MM.1S (cell line): ENCODE results near the gene PINLYP.

Experiments used
- DNase-seq: peaks from one replicate; pipeline ENCODE4 v3.0.0-alpha.2; 2015
- H2AFZ ChIP-seq: fragments of 300-600 bp; sonication (generic); 2 replicates; pipeline ENCODE4 v1.6.0; 2016; ENCODE audit warnings: antibody characterized with exemption, low read length
- H3F3A ChIP-seq: fragments of 300-600 bp; sonication (generic); 2 replicates; pipeline ENCODE4 v1.6.1; 2016; ENCODE audit warnings: mild to moderate bottlenecking, antibody characterized with exemption, low read length, moderate library complexity, mixed read lengths; ENCODE audit not compliant: insufficient read depth
- H3K27ac ChIP-seq: fragments of 300-600 bp; sonication (generic); 2 replicates; pipeline ENCODE4 v1.5.1; 2016; ENCODE audit warnings: mild to moderate bottlenecking, low read length
- H3K27me3 ChIP-seq: fragments of 300-600 bp; sonication (generic); replicated peaks from 2 replicates; pipeline ENCODE4 v1.6.0; 2016; ENCODE audit warnings: low read length; ENCODE audit not compliant: insufficient read depth
- H3K36me3 ChIP-seq: fragments of 300-600 bp; sonication (generic); replicated peaks from 2 replicates; pipeline ENCODE4 v1.6.1; 2016; ENCODE audit warnings: mild to moderate bottlenecking, low read length, mixed read lengths; ENCODE audit not compliant: insufficient read depth
- H3K4me1 ChIP-seq: fragments of 300-600 bp; sonication (generic); 2 replicates; pipeline ENCODE4 v1.6.1; 2016; ENCODE audit warnings: low read length, mixed read lengths
- H3K4me2 ChIP-seq: fragments of 300-600 bp; sonication (generic); 2 replicates; pipeline ENCODE4 v1.6.0; 2016; ENCODE audit warnings: low read depth, low read length
- H3K4me3 ChIP-seq: fragments of 300-600 bp; sonication (generic); 2 replicates; pipeline ENCODE4 v1.5.1; 2016; ENCODE audit warnings: low read length, mixed read lengths
- H3K79me2 ChIP-seq: fragments of 300-600 bp; sonication (generic); 2 replicates; pipeline ENCODE4 v1.6.1; 2016; ENCODE audit warnings: mixed run types, low read length, mixed read lengths
- H3K9ac ChIP-seq: fragments of 300-600 bp; sonication (generic); 2 replicates; pipeline ENCODE4 v1.6.1; 2016; ENCODE audit warnings: low read length, mixed read lengths
- H3K9me2 ChIP-seq: fragments of 300-600 bp; sonication (generic); replicated peaks from 2 replicates; pipeline ENCODE4 v1.6.1; 2016; ENCODE audit warnings: mild to moderate bottlenecking, low read length, mixed read lengths; ENCODE audit not compliant: insufficient read depth
- H3K9me3 ChIP-seq: fragments of 300-600 bp; sonication (generic); replicated peaks from 2 replicates; pipeline ENCODE4 v1.6.1; 2016; ENCODE audit warnings: mild to moderate bottlenecking, low read length, mixed read lengths; ENCODE audit not compliant: insufficient read depth
- H4K20me1 ChIP-seq: fragments of 300-600 bp; sonication (generic); 2 replicates; pipeline ENCODE4 v1.6.1; 2016; ENCODE audit warnings: mild to moderate bottlenecking, low read length, moderate library complexity, mixed read lengths; ENCODE audit not compliant: insufficient read depth
- EZH2 ChIP-seq: fragments of 300-600 bp; sonication (generic); optimal IDR thresholded peaks from 2 replicates; pipeline ENCODE3; 2017; ENCODE audit warnings: low read depth, mild to moderate bottlenecking, antibody characterized with exemption, low read length, mixed read lengths
- EZH2phosphoT487 ChIP-seq: fragments of 300-600 bp; sonication (generic); IDR thresholded peaks from 2 replicates; pipeline ENCODE4 v1.6.1; 2018; ENCODE audit warnings: antibody characterized with exemption, low read length
- TF ChIP-seq, protein P1 (sequence below): fragments of 300-600 bp; sonication (generic); IDR thresholded peaks from 2 replicates; pipeline ENCODE4 v1.5.1; 2016; ENCODE audit warnings: antibody characterized with exemption, low read length, mixed read lengths

The PINLYP gene

DNA sequence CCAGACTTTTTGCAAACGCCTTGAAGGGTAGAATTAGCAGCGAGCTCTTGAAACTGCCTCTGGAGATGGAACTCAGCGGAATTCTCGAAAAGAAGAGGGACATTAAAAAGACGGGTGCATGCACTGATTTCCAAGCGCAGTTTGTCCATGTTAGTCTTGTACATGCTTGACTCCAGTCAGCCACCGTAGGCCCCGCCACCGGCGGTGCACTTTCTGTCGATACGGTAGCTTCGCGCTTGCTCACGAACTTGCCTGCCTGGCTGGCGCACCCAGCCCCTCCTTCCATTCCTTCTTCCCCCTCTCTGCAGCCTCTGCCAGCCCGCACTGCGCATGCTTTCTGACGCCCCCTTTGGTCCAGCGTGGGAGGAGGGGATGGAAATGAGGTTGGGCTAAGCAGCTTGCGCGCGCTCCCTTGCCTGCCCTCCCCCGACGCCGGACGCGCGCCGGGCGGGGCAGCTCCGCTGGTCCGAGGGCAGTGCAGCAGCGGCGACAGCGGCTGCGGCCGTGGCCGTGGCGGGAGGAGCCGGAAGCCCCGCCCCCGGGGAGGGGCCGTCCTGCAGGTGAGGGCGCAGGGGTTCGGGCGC lies 42.5 kb upstream of the PINLYP start, which contains the start of gene ZNF575:
Gene ZNF575, plus strand, starts transcription at position 227 of the 584 bp plus-strand sequence. CDS start 1,235 bp downstream, outside the sequence.
- TF ChIP-seq, protein P1, sequence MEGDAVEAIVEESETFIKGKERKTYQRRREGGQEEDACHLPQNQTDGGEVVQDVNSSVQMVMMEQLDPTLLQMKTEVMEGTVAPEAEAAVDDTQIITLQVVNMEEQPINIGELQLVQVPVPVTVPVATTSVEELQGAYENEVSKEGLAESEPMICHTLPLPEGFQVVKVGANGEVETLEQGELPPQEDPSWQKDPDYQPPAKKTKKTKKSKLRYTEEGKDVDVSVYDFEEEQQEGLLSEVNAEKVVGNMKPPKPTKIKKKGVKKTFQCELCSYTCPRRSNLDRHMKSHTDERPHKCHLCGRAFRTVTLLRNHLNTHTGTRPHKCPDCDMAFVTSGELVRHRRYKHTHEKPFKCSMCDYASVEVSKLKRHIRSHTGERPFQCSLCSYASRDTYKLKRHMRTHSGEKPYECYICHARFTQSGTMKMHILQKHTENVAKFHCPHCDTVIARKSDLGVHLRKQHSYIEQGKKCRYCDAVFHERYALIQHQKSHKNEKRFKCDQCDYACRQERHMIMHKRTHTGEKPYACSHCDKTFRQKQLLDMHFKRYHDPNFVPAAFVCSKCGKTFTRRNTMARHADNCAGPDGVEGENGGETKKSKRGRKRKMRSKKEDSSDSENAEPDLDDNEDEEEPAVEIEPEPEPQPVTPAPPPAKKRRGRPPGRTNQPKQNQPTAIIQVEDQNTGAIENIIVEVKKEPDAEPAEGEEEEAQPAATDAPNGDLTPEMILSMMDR = no peak
- Histone ChIP-seq H3F3A (peaks cover 32% of the 10 kb centered on the region), H3K79me2 (no peaks in the 10 kb centered on the region), H3K27me3 (no peaks in the 10 kb centered on the region), H3K9me3 (no peaks in the 10 kb centered on the region), H3K27ac (peak within 1 kb of the TSS; percentile 73; the same call in 1 of the 2 replicates), H3K36me3 (no peaks in the 10 kb centered on the region), H3K9me2 (no peaks in the 10 kb centered on the region), H3K4me2 (peak within 1 kb of the TSS; percentile 87), H2AFZ (peak within 1 kb of the TSS; percentile 80), H3K4me1 (no peaks in the 10 kb centered on the region), H3K9ac (peak within 1 kb of the TSS; percentile 51; the same call in 1 of the 2 replicates), H4K20me1 (no peaks in the 10 kb centered on the region), H3K4me3 (peak within 1 kb of the TSS; percentile 67)
- DNase-seq = peak; percentile 92

DNA sequence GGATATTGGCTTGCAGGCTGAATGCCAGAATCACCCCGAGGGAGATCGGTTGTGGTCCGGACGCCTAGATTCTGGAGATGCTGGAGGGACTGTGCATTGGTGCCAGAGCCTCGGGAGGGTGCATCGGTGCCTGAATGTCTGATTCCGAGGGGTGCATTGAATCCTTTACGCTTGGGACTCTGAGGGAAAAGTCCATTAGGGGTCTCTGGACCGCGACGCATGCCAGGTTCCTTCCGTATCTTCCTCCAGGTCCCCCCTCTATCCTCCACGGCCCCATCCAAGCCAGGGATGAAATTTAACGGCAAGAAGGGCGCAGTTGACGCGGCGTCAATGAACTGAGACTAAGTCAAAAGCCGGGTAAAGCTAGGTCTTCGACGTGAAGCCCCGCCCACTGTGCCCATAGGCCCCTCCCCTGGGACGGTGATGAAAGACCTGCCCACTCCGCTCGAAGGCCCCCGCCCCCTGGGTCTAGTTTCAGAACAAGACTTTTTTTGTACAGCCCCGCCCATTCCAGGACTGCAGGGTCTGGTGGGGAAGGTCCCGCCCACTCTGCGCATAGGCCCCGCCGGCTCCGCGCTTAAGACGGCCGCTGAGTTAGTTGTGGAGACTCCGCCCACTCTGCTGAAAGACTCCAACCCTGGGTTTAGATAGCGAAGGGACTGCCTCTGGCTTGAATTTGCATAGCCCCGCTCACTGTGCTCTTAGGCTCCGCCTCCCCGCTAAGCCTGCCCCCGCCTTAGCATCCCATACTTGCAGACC lies 41.9 kb upstream of the PINLYP start:
- H3K79me2 ChIP-seq = no peaks in the 10 kb centered on the region
- no peaks in the 10 kb centered on the region for H3K9me3 ChIP-seq
- no peaks in the 10 kb centered on the region for H3K36me3 ChIP-seq
- peak overlapping the region; percentile 87 for H3K4me2 ChIP-seq
- peak overlapping the region; percentile 36; the same call in 1 of the 2 replicates for H3K9ac ChIP-seq
- H3K4me3 ChIP-seq = peak overlapping the region; percentile 67
- H3K4me1 ChIP-seq = no peaks in the 10 kb centered on the region
- DNase-seq = peak; percentile 97
- H2AFZ ChIP-seq = peak overlapping the region; percentile 80
- H4K20me1 ChIP-seq = no peaks in the 10 kb centered on the region
- TF ChIP-seq EZH2phosphoT487 = no peak
- no peak for TF ChIP-seq EZH2
- TF ChIP-seq, protein P1 = no peak
- H3F3A ChIP-seq = peaks cover 32% of the 10 kb centered on the region
- H3K9me2 ChIP-seq = no peaks in the 10 kb centered on the region
- H3K27me3 ChIP-seq = no peaks in the 10 kb centered on the region
- H3K27ac ChIP-seq = peak overlapping the region; percentile 73; the same call in 1 of the 2 replicates

DNA sequence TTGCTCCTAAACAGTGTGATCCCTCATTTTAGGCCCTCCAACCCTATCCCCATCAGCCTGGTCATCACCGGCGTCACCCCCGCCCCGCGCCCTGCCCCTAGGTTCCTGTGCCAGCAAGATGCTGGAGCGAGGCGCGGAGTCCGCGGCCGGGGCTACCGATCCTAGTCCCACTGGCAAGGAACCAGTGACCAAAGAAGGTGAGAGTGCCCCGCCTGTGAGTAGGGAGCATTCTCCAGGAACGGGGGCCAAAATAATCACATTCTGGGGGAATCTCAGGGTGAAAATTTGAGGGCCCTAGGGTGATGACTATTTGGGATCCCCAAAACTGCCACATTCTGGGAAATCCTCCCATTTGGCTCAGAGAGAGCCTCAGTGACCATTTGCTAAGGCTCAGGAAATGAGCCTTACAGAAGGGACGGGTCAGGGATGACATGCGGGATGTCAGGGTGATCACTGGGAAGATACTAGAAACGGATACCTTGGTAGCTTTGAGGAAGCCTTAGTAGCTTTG lies 41.2 kb upstream of the PINLYP start:
- no peaks in the 10 kb centered on the region for H3K9me2 ChIP-seq
- no peaks in the 10 kb centered on the region for H3K79me2 ChIP-seq
- H4K20me1 ChIP-seq = no peaks in the 10 kb centered on the region
- H3K36me3 ChIP-seq = no peaks in the 10 kb centered on the region
- H3K27me3 ChIP-seq = no peaks in the 10 kb centered on the region
- H3K27ac ChIP-seq = no peak overlapping the region
- no peaks in the 10 kb centered on the region for H3K4me1 ChIP-seq
- no peak for DNase-seq
- H3K9me3 ChIP-seq = no peaks in the 10 kb centered on the region
- no peak overlapping the region for H2AFZ ChIP-seq
- no peak overlapping the region for H3K4me3 ChIP-seq
- peaks cover 32% of the 10 kb centered on the region for H3F3A ChIP-seq
- no peak overlapping the region for H3K4me2 ChIP-seq
- TF ChIP-seq EZH2phosphoT487 = no peak
- TF ChIP-seq EZH2 = no peak
- TF ChIP-seq, protein P1 = no peak
- H3K9ac ChIP-seq = no peak overlapping the region
